G401.6 (cell line): ENCODE results near the gene OTOP2.

Experiments used
- FAIRE-seq: peaks from 2 replicates; lab custom pipeline; 2012; peaks lifted over from hg19 to GRCh38; lab: Jason Lieb, UNC

OTOP2 gene

GRCh38 chr17:74925242-74925641 lies 1.2 kb downstream of the OTOP2 start:
- no peak for FAIRE-seq

- FAIRE-seq: no peak
Observed at GRCh38 chr17:74928786-74929185, 4.7 kb downstream of the OTOP2 start.

- no peak for FAIRE-seq
Observed at GRCh38 chr17:74930535-74931036, 6.5 kb downstream of the OTOP2 start.

GRCh38 chr17:74935048-74935447 lies 11.0 kb downstream of the OTOP2 start:
- no peak for FAIRE-seq

GRCh38 chr17:74935585-74936469 lies 11.8 kb downstream of the OTOP2 start, which contains the start of gene OTOP3:
Gene OTOP3 (plus strand): TSS chr17:74935898. CDS start chr17:74935922, 24 bp downstream.
- no peak for FAIRE-seq

- FAIRE-seq: no peak
Observed at GRCh38 chr17:74936470-74936799, 12.4 kb downstream of the OTOP2 start.

GRCh38 chr17:74937064-74938051 lies 13.3 kb downstream of the OTOP2 start:
- no peak for FAIRE-seq

GRCh38 chr17:74938194-74938950 lies 14.3 kb downstream of the OTOP2 start:
- FAIRE-seq: no peak

- no peak for FAIRE-seq
Observed at GRCh38 chr17:74939534-74939933, 15.5 kb downstream of the OTOP2 start.

GRCh38 chr17:74941128-74941725 lies 17.2 kb downstream of the OTOP2 start:
- FAIRE-seq: no peak

GRCh38 chr17:74943808-74944522 lies 19.9 kb downstream of the OTOP2 start:
- FAIRE-seq: no peak

GRCh38 chr17:74945543-74945942 lies 21.5 kb downstream of the OTOP2 start:
- FAIRE-seq: no peak

- no peak for FAIRE-seq
Observed at GRCh38 chr17:74946641-74947040, 22.6 kb downstream of the OTOP2 start.

- no peak for FAIRE-seq
Observed at GRCh38 chr17:74947041-74947754, 23.1 kb downstream of the OTOP2 start.

GRCh38 chr17:74949455-74950115 lies 25.5 kb downstream of the OTOP2 start:
- no peak for FAIRE-seq

- no peak for FAIRE-seq
Observed at GRCh38 chr17:74950207-74950606, 26.1 kb downstream of the OTOP2 start.

- FAIRE-seq: no peak
Observed at GRCh38 chr17:74951065-74951464, 27.0 kb downstream of the OTOP2 start.

- FAIRE-seq: no peak
Observed at GRCh38 chr17:74951680-74952421, 27.8 kb downstream of the OTOP2 start.
